Embryonic facial prominence (tissue), 1 donor: ENCODE data around the gene PLA2G5.
"Not testable (repeated sequence)": the region's sequence is repeated elsewhere in the genome, so short reads cannot be mapped to it uniquely, and the experiment has no call there.

Source experiments
- DNase-seq: peaks from one replicate; pipeline ENCODE4 v3.0.0-alpha.2; 2016; ENCODE audit errors: extremely low spot score

The PLA2G5 gene, protein sequence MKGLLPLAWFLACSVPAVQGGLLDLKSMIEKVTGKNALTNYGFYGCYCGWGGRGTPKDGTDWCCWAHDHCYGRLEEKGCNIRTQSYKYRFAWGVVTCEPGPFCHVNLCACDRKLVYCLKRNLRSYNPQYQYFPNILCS

DNA sequence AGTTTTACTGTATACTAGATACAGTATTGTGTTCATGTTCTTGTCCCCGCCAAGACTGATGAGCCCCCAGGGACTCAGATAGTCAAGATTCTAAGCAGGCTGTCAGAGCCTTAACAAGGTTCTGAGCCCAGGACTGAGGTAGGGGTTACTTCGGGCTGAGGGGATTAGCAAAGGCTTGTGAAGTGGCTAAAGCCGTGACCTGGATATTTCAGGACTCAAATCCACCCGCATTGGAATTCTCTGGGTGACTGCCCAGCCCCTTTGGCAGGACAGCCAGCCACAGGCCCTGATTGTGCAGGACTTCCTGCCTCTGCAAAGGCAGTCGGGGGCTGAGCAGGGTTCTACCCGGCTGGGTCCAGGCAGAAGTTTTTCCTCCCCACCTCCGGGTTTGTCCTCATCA lies at the start of gene PLA2G5:
PLA2G5 (plus strand) TSS at position 321 of the 400 bp plus-strand sequence. CDS start 14,637 bp downstream, outside the sequence.
- DNase-seq = no peak

DNA sequence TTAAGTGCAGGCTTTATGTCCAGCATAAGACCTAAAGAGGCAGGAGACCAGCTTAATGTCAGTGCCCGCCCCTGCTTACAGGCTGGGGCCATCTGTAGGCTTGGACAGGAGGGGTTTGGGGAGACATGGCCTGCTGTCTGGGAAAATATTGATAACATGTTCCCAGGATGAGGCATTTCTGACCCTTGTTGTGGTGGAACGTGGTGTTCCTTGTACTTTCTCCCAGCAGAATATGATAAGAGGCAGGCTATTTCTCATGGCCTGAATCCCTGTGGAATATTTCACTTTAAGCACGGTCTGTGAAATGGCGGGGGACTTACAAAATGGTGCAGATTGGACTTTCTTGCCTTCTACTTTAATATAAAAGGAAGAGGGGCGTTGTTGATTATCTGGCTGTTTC lies 41.9 kb upstream of the PLA2G5 start:
- DNase-seq = no peak

DNA sequence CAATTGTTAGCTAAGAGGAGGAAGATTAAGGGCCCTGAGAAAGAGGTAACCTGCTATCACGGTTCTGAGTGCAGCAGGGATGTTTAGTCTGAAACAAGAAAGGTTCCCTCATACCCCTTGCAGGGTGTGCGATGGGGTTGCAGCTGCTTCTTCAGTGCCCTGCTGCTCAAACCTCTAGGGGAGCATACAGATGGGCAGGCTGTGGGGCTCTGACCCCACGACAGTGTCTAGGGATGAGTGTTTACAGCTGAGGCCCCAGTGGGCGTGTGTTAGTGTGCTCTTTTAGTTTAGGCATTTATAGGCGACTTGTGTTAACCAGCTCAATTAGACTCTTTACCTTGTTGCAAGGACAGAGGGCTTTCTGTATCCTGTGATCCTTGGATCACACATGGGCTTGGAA lies 41.3 kb upstream of the PLA2G5 start:
- DNase-seq = no peak

DNA sequence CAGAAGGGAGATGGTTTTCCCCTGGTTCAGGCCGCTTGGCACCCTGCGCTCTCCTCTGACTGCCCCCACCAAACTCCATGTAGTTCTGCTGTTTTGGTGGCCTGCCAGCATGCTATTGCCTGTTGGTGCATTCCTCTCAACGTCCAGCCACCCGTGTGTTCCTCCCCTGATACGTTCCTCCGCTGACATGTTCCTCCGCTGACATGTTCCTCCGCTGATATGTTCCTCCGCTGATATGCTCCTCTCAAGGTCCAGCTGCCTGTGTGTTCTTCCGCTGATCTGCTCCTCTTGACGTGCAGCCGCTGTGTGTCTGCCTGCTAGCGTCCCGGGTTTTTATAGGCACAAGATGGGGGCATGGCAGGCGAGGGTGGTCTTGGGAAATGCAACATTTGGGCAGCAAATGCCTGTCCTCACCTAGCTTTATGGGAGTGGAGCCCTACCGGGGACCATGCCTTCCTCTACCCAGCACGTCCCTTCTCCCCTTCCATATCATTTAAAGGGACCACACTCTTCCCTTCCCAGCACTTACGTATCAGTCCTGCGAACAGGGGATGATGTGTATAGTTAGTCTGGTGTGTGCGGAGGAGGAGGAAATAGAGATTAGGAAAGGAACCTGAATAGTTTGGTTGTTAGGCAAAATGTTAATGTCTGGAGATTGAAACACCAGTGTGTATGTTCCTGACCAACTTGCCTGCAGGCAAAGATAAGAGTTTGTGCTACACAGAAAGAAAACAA lies 40.6 kb upstream of the PLA2G5 start:
- DNase-seq = no peak

DNA sequence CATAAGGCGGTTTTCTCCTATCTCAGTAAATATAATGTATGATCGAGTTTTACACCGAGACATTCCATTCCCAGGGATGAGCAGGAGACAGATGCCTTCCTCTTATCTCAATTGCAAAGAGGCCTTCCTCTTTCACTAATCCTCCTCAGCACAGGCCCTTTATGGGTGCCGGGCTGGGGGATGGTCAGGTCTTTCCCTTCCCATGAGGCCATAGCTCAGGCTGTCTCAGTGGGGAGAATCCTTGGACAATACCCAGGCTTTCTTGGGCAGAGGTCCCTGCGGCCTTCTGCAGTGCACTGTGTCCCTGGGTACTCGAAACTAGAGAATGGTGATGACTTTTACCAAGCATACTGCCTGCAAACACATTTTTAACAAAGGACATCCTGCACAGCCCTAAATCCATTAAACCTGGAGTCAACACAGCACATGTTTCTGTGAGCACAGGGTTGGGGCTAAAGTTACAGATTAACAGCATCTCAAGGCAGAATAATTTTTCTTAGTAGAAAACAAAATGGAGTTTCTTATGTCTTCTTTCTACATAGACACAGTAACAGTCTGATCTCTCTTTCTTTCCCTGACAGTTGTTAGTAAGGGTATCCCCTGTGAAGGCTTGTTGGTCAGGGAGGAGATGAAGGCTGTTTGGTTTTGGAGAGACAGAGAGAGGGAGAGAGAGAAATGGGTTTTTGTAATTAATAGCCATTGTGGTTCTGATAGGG lies 39.4 kb upstream of the PLA2G5 start:
- not testable (repeated sequence) for DNase-seq

DNA sequence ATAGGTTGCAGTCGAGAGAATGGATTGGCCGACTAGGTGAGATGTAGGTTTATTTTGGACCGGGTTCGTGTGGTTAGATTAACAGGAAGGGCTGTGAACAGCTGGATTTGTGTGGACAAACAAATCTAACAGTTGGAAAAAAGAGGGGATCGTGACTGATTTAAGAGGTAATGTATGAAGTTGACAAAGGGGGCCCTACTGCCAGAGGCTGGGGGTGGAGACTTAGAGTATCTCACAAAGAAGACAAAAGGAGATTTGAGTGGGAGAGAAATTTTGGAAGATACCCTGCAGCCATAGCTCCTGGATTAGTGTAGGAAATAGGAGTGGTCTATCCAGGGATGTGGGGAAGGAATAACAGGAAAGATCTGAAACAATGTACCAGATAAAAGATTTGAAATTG lies 38.8 kb upstream of the PLA2G5 start:
- DNase-seq = no peak

DNA sequence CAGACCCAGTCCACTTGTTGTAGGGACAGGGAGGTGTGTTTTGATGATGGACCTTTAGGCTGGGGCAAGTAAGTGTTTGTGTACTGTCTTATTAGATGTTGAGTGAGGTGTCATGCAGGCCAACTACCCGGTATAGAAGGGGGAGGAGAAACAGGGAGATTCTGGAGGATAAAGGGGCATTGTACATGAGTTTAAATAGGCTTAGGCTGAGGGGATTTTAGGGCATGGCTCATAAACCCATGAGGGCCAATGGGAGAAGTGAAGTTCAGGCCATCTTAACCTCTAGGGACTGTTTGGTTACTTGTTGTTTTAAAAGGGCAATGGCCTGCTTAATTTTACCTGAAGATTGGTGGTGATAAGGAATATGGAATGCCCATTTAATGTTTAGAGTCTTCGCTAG lies 38.2 kb upstream of the PLA2G5 start:
- no peak for DNase-seq

DNA sequence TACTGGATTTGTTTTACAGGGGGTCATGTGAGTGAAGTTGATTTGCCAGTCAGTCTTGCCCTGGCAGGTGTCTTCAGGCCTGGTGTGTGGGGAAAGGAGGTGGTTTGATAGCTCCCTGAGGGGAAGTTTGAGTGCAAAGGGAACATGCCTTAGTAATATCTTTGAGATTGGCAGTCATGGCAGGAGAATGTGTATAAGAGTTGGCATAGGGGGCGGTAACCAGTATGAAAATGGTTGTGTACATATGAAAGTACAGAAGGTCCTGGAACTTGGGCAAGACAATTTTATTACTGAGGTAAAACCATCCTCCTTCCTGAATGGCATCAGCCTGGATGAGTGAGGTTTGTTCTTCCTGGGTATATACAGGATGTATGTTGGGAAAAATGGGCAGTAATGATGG lies 37.6 kb upstream of the PLA2G5 start:
- DNase-seq = no peak

DNA sequence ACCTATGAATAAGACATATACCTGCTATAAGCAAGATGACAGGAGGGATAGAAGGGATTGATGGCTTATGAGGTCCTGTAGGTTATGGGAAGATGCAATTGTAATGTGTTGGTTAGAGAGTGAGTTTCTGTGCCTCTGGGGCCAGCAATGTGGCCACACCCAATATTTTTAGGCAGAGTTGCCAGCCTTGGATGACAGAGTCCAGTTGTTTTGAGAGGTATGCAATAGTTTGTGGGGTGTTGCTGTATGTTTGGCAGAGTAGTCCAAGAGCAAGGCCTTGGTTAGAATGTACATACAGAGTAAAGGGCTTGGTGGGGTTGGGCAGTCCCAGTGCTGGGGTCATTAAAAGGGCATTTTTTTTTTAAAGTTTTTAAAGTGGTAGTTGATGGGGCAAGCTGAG lies 36.6 kb upstream of the PLA2G5 start:
- DNase-seq = no peak

DNA sequence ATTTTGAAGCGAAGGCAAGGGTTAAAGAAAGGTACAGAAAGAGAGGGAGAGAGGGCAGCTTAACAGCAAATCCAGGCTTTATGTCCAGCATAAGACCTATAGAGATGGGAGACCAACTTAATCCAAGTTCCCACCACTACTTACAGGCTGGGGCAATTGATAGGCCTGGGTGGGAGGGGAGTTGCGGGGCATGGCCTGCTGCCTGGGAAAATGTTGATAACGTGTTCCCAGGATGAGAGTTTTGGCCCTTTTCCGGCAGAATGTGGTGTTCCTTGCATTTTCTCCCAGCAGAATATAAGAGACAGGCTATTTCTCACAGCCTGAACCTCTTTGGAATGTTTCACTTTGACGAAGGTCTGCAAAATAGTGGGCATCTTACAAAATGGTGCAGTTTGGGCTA lies 34.9 kb upstream of the PLA2G5 start:
- DNase-seq = no peak

DNA sequence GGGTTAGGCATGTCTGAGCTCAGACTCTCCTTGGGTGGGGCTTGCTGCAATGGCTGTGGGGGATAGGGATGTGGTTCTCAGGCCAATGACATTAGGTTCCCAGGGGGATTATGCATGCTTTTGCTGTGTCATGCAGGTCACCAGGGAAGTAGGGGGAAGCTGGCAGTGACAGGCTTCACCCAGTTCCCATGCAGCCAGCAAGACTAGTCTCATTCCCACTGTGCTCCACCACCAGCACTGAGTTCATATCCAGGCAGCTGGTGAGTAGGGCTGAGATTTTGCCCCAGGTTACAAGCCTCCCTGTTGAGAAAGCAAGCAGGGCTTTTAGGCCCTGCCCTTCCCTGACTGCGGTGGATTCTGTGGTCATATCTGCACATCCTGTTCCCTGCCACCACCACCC lies 32.1 kb upstream of the PLA2G5 start:
- no peak for DNase-seq

DNA sequence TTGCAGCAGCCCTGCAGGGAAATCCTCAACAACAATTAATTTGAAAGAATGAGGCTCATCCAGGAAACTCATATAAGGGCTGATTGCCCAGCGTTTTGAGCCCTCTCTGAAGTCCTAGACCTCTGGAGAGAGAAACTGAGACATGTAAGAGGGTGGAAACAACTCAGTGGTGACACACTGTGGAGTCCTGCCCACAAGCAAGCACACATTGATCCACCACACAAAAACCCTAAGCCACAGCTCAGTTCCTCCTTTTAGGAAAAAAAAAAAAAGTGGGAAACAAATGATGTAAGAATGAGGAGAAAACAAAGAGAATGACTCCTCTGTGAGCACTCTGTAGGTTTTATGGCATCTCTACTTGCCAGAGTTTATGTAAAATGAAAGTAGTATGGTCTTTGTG lies 22.9 kb upstream of the PLA2G5 start:
- no peak for DNase-seq

DNA sequence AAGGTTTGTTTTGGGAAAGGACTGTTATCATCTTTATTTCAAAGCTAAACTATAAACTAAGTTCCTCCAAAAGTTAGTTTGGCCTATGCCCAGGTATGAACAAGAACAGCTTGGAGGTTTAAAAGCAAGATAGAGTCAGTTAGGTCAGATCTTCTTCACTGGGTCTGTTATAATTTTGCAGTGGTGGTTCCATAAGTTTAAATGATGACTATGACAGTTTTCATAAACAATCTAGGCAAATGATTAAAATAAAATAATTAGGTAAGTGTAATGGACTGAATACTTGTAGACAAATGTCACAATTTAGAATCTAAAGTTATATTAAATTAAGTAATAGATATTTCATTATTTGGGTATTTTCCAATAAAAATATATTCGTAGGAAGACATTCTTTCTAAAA lies 21.4 kb upstream of the PLA2G5 start:
- no peak for DNase-seq

DNA sequence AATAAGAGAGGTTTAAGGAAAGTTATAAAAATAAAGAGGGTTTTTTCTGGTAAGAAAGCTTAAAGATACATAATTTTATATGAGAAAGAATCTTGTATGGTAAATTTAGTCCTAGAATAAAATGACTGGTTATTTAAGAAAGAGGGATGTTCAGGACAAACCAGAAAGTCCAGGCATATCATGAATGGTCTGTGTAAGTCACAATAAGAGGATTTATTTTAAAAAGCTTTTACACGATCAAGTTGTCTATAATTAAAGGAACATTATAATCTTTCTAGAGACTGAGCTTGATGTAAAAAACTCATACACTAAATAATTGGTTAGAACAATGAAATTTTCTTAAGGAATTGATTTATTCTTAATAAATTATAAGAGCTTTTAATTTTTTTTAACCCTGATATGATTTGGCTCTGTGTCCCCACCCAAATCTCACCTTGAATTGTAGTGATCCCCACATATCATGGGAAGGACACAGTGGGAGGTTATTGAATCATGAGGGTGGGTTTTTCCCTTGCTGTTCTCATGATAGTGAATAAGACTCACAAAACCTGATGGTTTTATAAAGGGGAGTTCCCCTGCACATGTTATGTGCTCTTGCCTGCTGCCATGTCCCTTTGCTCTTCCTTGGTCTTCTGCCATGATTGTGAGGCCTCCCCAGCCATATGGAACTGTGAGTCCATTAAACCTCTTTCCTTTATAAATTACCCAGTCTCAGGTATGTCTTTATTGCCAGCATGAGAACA lies 20.8 kb upstream of the PLA2G5 start:
- DNase-seq = not testable (repeated sequence)

DNA sequence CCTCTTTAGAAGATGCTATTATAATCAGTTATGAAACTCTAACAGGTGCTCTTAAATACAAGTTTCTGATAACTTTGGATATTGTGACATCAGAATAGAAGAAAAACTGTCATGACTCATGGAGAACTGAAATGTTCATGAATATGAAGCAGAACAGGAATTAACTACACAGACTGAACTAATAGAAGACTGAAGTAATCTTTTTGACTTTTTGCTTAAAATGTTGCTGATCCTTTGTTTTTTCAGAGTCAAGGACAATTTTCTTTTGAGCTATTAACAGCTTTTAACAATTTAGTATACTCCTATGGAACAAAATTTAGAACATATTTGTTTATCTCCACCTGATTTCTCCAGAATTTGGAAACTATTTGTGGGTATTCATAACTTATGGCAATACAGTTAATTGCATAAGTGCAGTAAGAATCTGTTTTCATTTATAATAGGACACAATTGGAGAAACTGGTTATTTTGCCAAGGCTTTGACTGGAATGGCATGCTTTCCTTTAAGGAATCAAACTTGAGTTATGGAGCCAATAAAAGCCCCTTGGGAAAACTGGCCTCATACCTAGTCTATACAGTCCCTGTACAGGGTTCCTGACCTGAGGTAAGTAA lies 18.7 kb upstream of the PLA2G5 start:
- no peak for DNase-seq

DNA sequence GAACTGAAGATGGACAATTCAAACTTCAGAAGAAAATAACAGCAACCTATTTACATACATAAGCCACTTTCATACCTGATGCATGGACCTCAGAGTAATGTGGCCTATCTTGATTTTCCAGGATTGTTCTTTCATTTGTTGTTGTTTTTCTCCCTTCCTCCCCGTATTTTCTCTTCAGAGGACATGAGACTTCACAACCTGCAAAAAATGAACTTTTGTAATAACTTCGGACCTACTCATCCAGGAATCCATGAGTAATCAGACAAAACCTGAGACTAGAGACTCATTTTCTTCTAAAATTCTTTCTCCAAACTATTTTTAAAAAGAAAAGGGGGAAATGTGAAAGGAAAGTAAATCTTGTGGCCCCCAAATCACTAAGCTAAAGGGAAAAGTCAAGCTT lies 17.6 kb upstream of the PLA2G5 start:
- DNase-seq = no peak

DNA sequence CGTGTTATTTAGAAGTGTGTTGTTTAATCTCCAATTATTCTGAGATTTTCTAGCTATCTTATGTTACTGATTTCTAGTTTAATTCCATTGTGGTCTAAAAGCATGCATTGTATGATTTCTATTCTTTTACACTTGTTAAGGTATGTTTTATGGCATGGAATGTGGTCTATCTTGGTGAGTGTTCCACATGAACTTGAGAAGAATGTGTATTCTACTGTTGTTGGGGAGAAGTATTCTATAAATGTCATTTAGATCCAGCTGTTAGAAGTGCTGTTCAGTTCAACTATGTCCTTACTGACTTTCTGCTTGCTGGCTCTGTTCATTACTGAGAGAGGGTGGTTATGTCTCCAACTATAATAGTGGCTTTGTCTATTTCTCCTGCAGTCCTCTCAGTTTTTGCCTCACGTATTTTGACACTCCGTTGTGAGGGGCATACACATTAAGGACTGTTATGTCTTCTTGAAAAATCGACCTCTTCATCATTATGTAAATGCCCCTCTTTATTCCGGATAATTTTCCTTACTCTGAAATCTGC lies 12.0 kb upstream of the PLA2G5 start:
- no peak for DNase-seq

DNA sequence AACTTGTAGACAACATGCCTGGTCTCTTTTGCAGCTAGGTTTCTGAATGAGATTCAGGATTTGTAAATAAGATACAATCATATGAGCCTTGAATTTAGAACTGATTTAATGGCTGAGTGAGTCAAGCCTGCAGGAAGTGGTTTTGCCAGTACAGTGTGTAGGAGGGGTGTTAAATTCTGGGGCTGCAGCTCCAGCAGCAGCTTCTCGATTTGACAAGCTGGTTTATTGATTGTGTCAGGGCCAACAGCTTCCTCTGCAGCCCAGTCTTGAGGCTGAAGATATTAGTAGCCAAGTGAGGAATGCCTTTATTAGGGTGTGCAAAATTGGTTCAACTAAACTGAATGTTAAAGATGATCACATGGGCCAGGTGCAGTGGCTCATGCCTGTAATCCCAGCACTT lies 11.5 kb upstream of the PLA2G5 start:
- no peak for DNase-seq

DNA sequence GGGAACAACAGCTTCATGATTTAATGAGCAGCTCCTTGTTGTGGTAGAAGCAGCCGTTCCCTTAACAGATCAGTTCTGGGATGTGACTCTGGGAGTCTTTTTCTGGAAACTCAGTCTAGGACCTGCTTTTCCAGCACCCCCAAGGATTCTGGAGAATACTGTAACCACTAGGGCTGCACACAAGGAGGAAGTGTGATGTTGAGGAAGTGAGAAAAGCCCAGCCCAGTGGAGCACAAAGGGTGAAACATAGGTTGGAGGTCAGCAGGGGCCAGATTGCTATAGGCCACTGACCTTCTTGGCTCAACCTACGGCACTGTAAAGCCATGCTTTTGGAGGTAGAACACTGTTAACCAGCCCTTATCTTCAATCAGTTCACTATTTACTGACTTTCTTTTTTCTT lies 10.1 kb upstream of the PLA2G5 start:
- DNase-seq = no peak

DNA sequence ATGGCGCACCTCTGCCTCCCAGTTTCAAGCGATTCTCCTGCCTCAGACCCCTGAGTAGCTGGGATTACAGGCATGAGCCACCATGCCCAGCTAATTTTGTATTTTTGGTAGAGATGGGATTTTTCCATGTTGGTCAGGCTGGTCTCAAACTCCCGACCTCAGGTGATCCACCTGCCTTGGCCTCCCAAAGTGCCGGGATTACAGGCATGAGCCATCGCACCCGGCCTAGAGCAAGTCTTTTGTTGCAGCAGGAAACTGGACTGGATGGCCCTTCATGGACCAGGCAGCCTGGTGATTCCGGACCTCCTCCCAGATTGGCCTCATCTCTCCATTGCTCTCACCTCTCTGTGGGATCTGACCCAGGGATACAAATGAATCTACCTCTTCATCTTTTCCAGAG lies 9.2 kb upstream of the PLA2G5 start:
- not testable (repeated sequence) for DNase-seq

DNA sequence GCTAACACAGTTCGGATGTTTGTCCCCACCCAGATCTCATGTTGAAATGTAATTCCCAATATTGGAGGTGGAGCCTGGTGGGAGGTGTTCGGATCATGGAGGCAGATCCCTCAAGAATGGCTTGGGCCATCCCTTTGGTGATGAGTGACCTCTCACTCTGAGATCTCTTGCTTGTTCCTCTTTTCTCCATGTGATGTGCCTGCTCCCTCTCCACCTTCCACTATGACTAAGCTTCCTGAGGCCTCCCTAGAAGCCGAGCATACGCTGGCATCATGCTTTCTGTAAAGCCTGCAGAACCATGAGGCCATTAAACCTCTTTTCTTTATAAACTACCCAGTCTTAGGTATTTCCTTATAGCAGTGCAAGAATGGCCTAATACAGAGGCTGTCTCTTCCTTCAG lies 8.1 kb upstream of the PLA2G5 start:
- no peak for DNase-seq

DNA sequence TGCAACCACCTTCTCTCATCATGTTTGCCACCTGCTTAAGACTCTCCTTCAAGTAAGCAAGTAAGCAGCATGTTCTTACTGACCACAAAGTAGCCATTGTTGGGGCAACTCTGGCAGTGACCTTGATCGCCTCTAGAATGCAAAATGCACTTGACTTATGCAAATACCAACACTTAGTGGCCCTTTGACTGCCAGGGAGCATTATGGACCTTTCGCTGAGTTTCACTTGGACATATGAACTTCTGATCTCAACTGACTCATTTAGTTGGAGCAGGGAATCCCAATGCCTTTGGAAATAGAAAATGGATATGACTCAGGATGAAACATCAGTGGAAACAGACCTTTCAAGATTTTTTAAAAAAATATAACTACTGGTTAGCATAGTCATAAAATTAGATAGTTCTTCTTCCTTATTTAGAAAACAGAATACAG lies 6.1 kb upstream of the PLA2G5 start:
- DNase-seq = no peak
